Endothelial cell of umbilical vein (primary cell): Measurements from ENCODE around the gene PLK4. TPM values are rescaled to one million over a fixed set of nuclear protein-coding genes. Genes with fewer than 3 reads are reported as not detected.

Experiments
- BruUV-seq: library from RNA; stranded (reverse); fragments of 400-500 nt; replicated peaks from 2 replicates; lab custom pipeline; 2021; lab: Mats Ljungman, UMichigan
- CTCF ChIA-PET: fragments of 300-600, 350-600 bp; sonication (Branson Sonifier 250); formaldehyde crosslinking; loops from one replicate; lab custom pipeline; 2021; ENCODE audit warnings: antibody characterized with exemption, inconsistent platforms; lab: Charles Lee
- POLR2A ChIA-PET: fragments of 300-600, 350-600 bp; sonication (Branson Sonifier 250); formaldehyde crosslinking; loops from one replicate; lab custom pipeline; 2021; ENCODE audit warnings: antibody characterized with exemption, inconsistent platforms; lab: Charles Lee
- DNase-seq: peaks from one replicate; pipeline ENCODE4 v3.0.0-alpha.2; 2011; ENCODE audit warnings: low read depth, low spot score
- FAIRE-seq: peaks from 2 replicates; lab custom pipeline; 2011; peaks lifted over from hg19 to GRCh38; lab: Jason Lieb, UNC
- H2AFZ ChIP-seq: 2 replicates; pipeline ENCODE4 v1.6.0; 2012; ENCODE audit warnings: low read depth, low read length, control low read depth, inconsistent platforms
- H3K27ac ChIP-seq: 2 replicates; pipeline ENCODE4 v1.5.1; 2011; ENCODE audit warnings: low read depth, mild to moderate bottlenecking, control low read depth, low read length, moderate library complexity; ENCODE audit not compliant: insufficient read depth
- H3K27me3 ChIP-seq, 2 experiments: 2 replicates each; pipeline versions ENCODE4 v1.6.0 to v1.6.1; 2011; ENCODE audit warnings: low read length in 2 of 2, mixed read lengths in 1 of 2; ENCODE audit not compliant: control insufficient read depth in 2 of 2, insufficient read depth in 2 of 2
- H3K36me3 ChIP-seq, 2 experiments: 2 replicates in 1 of 2; 3 replicates in 1 of 2; pipeline ENCODE4 v1.5.1; 2011; ENCODE audit warnings: low read length in 2 of 2, mild to moderate bottlenecking in 1 of 2, moderate library complexity in 1 of 2; ENCODE audit not compliant: control insufficient read depth in 2 of 2, insufficient read depth in 2 of 2; ENCODE audit errors: extremely low read depth in 1 of 2
- H3K4me1 ChIP-seq: 3 replicates; pipeline ENCODE4 v1.5.1; 2011; ENCODE audit warnings: mild to moderate bottlenecking, low read length; ENCODE audit not compliant: control insufficient read depth, insufficient read depth; ENCODE audit errors: extremely low read depth
- H3K4me2 ChIP-seq: 2 replicates; pipeline ENCODE4 v1.6.1; 2011; ENCODE audit warnings: low read length, control low read depth, mixed read lengths; ENCODE audit not compliant: insufficient read depth
- H3K4me3 ChIP-seq, 3 experiments: fragments of 200-600 bp in 1 of 3; sonication (generic), shearing (Covaris generic) in 1 of 3; replicated peaks in 1 of 3; 2 replicates each; pipeline ENCODE4 v1.5.1; 2011 to 2016; ENCODE audit warnings: control low read depth in 3 of 3, low read length in 3 of 3, mild to moderate bottlenecking in 2 of 3, inconsistent platforms in 1 of 3, low read depth in 1 of 3, moderate library complexity in 1 of 3; ENCODE audit not compliant: insufficient read depth in 1 of 3
- H3K79me2 ChIP-seq: 2 replicates; pipeline ENCODE4 v1.6.0; 2012; ENCODE audit warnings: low read length, inconsistent platforms; ENCODE audit not compliant: control insufficient read depth, insufficient read depth
- H3K9ac ChIP-seq: replicated peaks from 2 replicates; pipeline ENCODE3; 2011; ENCODE audit warnings: low read length, control low read depth; ENCODE audit not compliant: insufficient read depth; ENCODE audit errors: extremely low read depth
- H3K9me1 ChIP-seq: replicated peaks from 3 replicates; pipeline ENCODE4 v1.6.0; 2011; ENCODE audit warnings: mild to moderate bottlenecking, low read length; ENCODE audit not compliant: control insufficient read depth, insufficient read depth; ENCODE audit errors: extremely low read depth
- H3K9me3 ChIP-seq: replicated peaks from 2 replicates; pipeline ENCODE4 v1.5.1; 2012; ENCODE audit warnings: low read length, inconsistent platforms; ENCODE audit not compliant: control insufficient read depth, insufficient read depth
- H4K20me1 ChIP-seq: replicated peaks from 2 replicates; pipeline ENCODE3; 2011; ENCODE audit warnings: mild to moderate bottlenecking, low read length; ENCODE audit not compliant: control insufficient read depth, insufficient read depth; ENCODE audit errors: extremely low read depth
- EZH2 ChIP-seq: IDR thresholded peaks from 2 replicates; pipeline ENCODE4 v1.6.1; 2012; ENCODE audit warnings: borderline replicate concordance, low read depth, mild to moderate bottlenecking, moderate library complexity, low read length, inconsistent platforms; ENCODE audit not compliant: severe bottlenecking
- FOS ChIP-seq: IDR thresholded peaks from 2 replicates; pipeline ENCODE4 v1.6.1; 2011; ENCODE audit warnings: mild to moderate bottlenecking, low read length, moderate library complexity, borderline replicate concordance; ENCODE audit not compliant: insufficient read depth
- GATA2 ChIP-seq: IDR thresholded peaks from 2 replicates; pipeline ENCODE4 v1.7.0; 2011; ENCODE audit warnings: low read depth, mild to moderate bottlenecking, moderate library complexity, mixed read lengths, low read length; ENCODE audit not compliant: insufficient read length, insufficient read depth
- JUN ChIP-seq: IDR thresholded peaks from 2 replicates; pipeline ENCODE4 v1.6.1; 2011; ENCODE audit warnings: borderline replicate concordance, low read depth; ENCODE audit not compliant: insufficient read length, insufficient read depth
- MYC ChIP-seq: IDR thresholded peaks from one replicate; pipeline ENCODE4 v1.6.1; 2011; ENCODE audit warnings: mild to moderate bottlenecking, low read depth, low read length
- POLR2A ChIP-seq: IDR thresholded peaks from 2 replicates; pipeline ENCODE4 v1.6.1; 2012; ENCODE audit warnings: low read depth, mild to moderate bottlenecking, control low read depth, low read length
- POLR2AphosphoS5 ChIP-seq: IDR thresholded peaks from 2 replicates; pipeline ENCODE4 v1.6.1; 2012; ENCODE audit warnings: low read depth, mild to moderate bottlenecking, control low read depth, low read length, moderate library complexity; ENCODE audit not compliant: insufficient read depth
- dilution Hi-C: fragments of 300-500 bp; cut with MboI; formaldehyde crosslinking; loops from one replicate; pipeline ENCODE4 v1.15.0; 2019; ENCODE audit warnings: low sequenced_read_pairs; ENCODE audit not compliant: extremely low pct_ligation_motif_present
- intact Hi-C: fragments of 100-400 bp; cut with micrococcal nuclease; formaldehyde crosslinking; loops from one replicate; pipeline ENCODE4 v1.10.0; 2022
- polyA plus RNA-seq, 4 experiments: library from polyadenylated mRNA; depleted of rRNA in 3 of 4; stranded (reverse) in 3 of 4; unstranded in 1 of 4; fragments of >200 nt; gene quantifications; 2 replicates each; pipeline versions ENCODE4 v1.2.1 to v1.2.3, GENCODE V29; 2011 to 2012; ENCODE audit warnings: missing spikeins in 1 of 4
- small RNA-seq: library from RNA; depleted of rRNA; stranded (forward); fragments of <200 nt; gene quantifications from one replicate; pipeline ENCODE3, GENCODE V24; 2012; ENCODE audit warnings: low replicate concordance, low read depth; ENCODE audit not compliant: insufficient read depth, insufficient read length
- total RNA-seq: library from RNA; stranded (reverse); gene quantifications from 2 replicates; pipeline ENCODE4 v1.2.3, GENCODE V29; 2021
- TF ChIP-seq, protein P1 (sequence below), 2 donors: IDR thresholded peaks; 1 replicate in 1 of 2; 2 replicates in 1 of 2; pipeline ENCODE4 v1.5.1; 2011; ENCODE audit warnings: low read length in 2 of 2, mild to moderate bottlenecking in 2 of 2, moderate library complexity in 2 of 2, control low read depth in 1 of 2, inconsistent platforms in 1 of 2, low read depth in 1 of 2; ENCODE audit not compliant: insufficient read depth in 1 of 2; ENCODE audit errors: extremely low read depth in 1 of 2
- TF ChIP-seq, protein P2 (sequence below): IDR thresholded peaks from 2 replicates; pipeline ENCODE4 v1.6.1; 2011; ENCODE audit not compliant: insufficient read depth, insufficient read length

PLK4 gene
- total and polyA plus RNA-seq, 2 donors (not counting 3 experiments of a cell fraction or from before 2014, with no cell fraction given): 13.7 to 37.7 TPM

- TF ChIP-seq, protein P1, sequence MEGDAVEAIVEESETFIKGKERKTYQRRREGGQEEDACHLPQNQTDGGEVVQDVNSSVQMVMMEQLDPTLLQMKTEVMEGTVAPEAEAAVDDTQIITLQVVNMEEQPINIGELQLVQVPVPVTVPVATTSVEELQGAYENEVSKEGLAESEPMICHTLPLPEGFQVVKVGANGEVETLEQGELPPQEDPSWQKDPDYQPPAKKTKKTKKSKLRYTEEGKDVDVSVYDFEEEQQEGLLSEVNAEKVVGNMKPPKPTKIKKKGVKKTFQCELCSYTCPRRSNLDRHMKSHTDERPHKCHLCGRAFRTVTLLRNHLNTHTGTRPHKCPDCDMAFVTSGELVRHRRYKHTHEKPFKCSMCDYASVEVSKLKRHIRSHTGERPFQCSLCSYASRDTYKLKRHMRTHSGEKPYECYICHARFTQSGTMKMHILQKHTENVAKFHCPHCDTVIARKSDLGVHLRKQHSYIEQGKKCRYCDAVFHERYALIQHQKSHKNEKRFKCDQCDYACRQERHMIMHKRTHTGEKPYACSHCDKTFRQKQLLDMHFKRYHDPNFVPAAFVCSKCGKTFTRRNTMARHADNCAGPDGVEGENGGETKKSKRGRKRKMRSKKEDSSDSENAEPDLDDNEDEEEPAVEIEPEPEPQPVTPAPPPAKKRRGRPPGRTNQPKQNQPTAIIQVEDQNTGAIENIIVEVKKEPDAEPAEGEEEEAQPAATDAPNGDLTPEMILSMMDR (IDR thresholded peaks at IDR 0.05; ENCODE audit: extremely low read depth in 1 of 2, insufficient read depth in 1 of 2, low read depth in 1 of 2, low read length in 2 of 2): no peak
- TF ChIP-seq EZH2: no peak
- TF ChIP-seq, protein P2, sequence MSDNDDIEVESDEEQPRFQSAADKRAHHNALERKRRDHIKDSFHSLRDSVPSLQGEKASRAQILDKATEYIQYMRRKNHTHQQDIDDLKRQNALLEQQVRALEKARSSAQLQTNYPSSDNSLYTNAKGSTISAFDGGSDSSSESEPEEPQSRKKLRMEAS: no peak
- no peak for TF ChIP-seq POLR2A
- TF ChIP-seq JUN: no peak
- no peak for TF ChIP-seq MYC
- no peak for TF ChIP-seq GATA2
- no peak for TF ChIP-seq POLR2AphosphoS5
- no peak for TF ChIP-seq FOS
- no peak overlapping the region for H3K27ac ChIP-seq
- intact Hi-C loops: no loop called here
Measured at GRCh38 chr4:127936974-127937373, 56.3 kb downstream of the PLK4 start.

More at GRCh38 chr4:127936974-127937373, 56.3 kb downstream of the PLK4 start:
- Histone ChIP-seq H2AFZ (no peak overlapping the region), H3K4me3 (no peak overlapping the region), H3K9me1 (no peaks in the 10 kb centered on the region), H3K9ac (no peak overlapping the region), H3K27me3 (no peaks in the 10 kb centered on the region), H3K79me2 (no peaks in the 10 kb centered on the region), H3K4me1 (no peaks in the 10 kb centered on the region), H3K9me3 (no peaks in the 10 kb centered on the region), H3K36me3 (no peaks in the 10 kb centered on the region), H3K4me2 (no peak overlapping the region), H4K20me1 (no peaks in the 10 kb centered on the region)
- DNase-seq (no peak), FAIRE-seq (no peak)
- no TSS peak for BruUV-seq
- CTCF ChIA-PET: interaction anchor here (0.6 kb wide), 1 partner anchor 46 kb away, joined by 3 read pairs; no protein-coding TSS in a partner anchor
- POLR2A ChIA-PET: no interaction called here
- dilution Hi-C loops: no loop called here

Small RNAs within 50 kb of the gene (small RNA-seq; reads per million reads assigned to genes)
- not detected for gene RNU6-583P

Other genes with a start within 250 kb of the PLK4 start
- gene INTU, start 247.9 kb upstream of the PLK4 start, total RNA-seq: 4.3 and 5.4 TPM in 2 replicates
- 1.2 and 1.4 TPM in 2 replicates for gene INTU, start 247.9 kb upstream of the PLK4 start, polyA plus RNA-seq
- gene SLC25A31, start 150.5 kb upstream of the PLK4 start, total RNA-seq: not detected in 2 replicates
- not detected in 2 replicates for gene SLC25A31, start 150.5 kb upstream of the PLK4 start, polyA plus RNA-seq
- gene HSPA4L, start 98.6 kb upstream of the PLK4 start, total RNA-seq: 10.8 and 12.4 TPM in 2 replicates
- gene HSPA4L, start 98.6 kb upstream of the PLK4 start, polyA plus RNA-seq: 0.81 and 1.3 TPM in 2 replicates
- 19.4 and 21.3 TPM in 2 replicates for gene MFSD8, start 84.3 kb downstream of the PLK4 start, total RNA-seq
- 8.9 and 11.5 TPM in 2 replicates for gene MFSD8, start 84.3 kb downstream of the PLK4 start, polyA plus RNA-seq
- gene ABHD18, start 84.5 kb downstream of the PLK4 start, total RNA-seq: 9.1 and 10.1 TPM in 2 replicates
- gene ABHD18, start 84.5 kb downstream of the PLK4 start, polyA plus RNA-seq: 1.8 and 2.4 TPM in 2 replicates
- gene LARP1B, start 180.4 kb downstream of the PLK4 start, total RNA-seq: 27.7 and 28.8 TPM in 2 replicates
- gene LARP1B, start 180.4 kb downstream of the PLK4 start, polyA plus RNA-seq: 5.3 and 7.3 TPM in 2 replicates